Hepatocyte (in vitro differentiated cells): ENCODE results near the gene INPP5D. TPM values are rescaled to one million over a fixed set of nuclear protein-coding genes. Genes with fewer than 3 reads are reported as not detected.

Experiments
- DNase-seq: peaks from one replicate; pipeline ENCODE4 v3.0.0-alpha.2; 2016; ENCODE audit warnings: low spot score
- H2AFZ ChIP-seq: fragments of 200-600 bp; sonication (generic); 2 replicates; pipeline ENCODE4 v1.6.0; 2016; ENCODE audit warnings: antibody characterized with exemption, mild to moderate bottlenecking
- H3K27ac ChIP-seq: fragments of 200-600 bp; sonication (generic); 2 replicates; pipeline ENCODE4 v1.5.1; 2016; ENCODE audit warnings: mild to moderate bottlenecking
- H3K27me3 ChIP-seq: fragments of 200-600 bp; sonication (generic); 2 replicates; pipeline ENCODE4 v1.6.1; 2016
- H3K36me3 ChIP-seq: fragments of 200-600 bp; sonication (generic); replicated peaks from 2 replicates; pipeline ENCODE4 v1.5.1; 2016; ENCODE audit warnings: low read depth; ENCODE audit not compliant: insufficient read depth
- H3K4me1 ChIP-seq: fragments of 200-600 bp; sonication (generic); 2 replicates; pipeline ENCODE4 v1.5.1; 2016; ENCODE audit warnings: mild to moderate bottlenecking, moderate library complexity; ENCODE audit not compliant: insufficient read depth
- H3K4me2 ChIP-seq: fragments of 200-600 bp; sonication (generic); 2 replicates; pipeline ENCODE4 v1.6.0; 2016
- H3K4me3 ChIP-seq: fragments of 200-600 bp; sonication (generic); 2 replicates; pipeline ENCODE4 v1.5.1; 2016; ENCODE audit warnings: mild to moderate bottlenecking
- H3K79me2 ChIP-seq: fragments of 200-600 bp; sonication (generic); 2 replicates; pipeline ENCODE4 v1.6.0; 2017; ENCODE audit warnings: mild to moderate bottlenecking
- H3K9me2 ChIP-seq: fragments of 200-600 bp; sonication (generic); replicated peaks from 2 replicates; pipeline ENCODE4 v1.6.0; 2017; ENCODE audit warnings: mild to moderate bottlenecking; ENCODE audit not compliant: insufficient read depth
- H3K9me3 ChIP-seq: fragments of 200-600 bp; sonication (generic); 2 replicates; pipeline ENCODE4 v1.5.1; 2016; ENCODE audit warnings: low read depth, mild to moderate bottlenecking
- H4K20me1 ChIP-seq: fragments of 200-600 bp; sonication (generic); 2 replicates; pipeline ENCODE4 v1.6.0; 2016; ENCODE audit warnings: mild to moderate bottlenecking; ENCODE audit not compliant: insufficient read depth, poor library complexity, severe bottlenecking
- CTCF ChIP-seq: fragments of 200-600 bp; sonication (generic); IDR thresholded peaks from 2 replicates; pipeline ENCODE4 v1.5.1; 2016; ENCODE audit warnings: antibody characterized with exemption, mild to moderate bottlenecking; ENCODE audit not compliant: poor library complexity
- EZH2 ChIP-seq: fragments of 200-600 bp; sonication (generic); IDR thresholded peaks from 2 replicates; pipeline ENCODE4 v1.6.1; 2016; ENCODE audit warnings: antibody characterized with exemption, mild to moderate bottlenecking, borderline replicate concordance
- EZH2phosphoT487 ChIP-seq: fragments of 200-600 bp; sonication (generic); IDR thresholded peaks from one replicate; pipeline ENCODE4 v1.6.1; 2018; ENCODE audit warnings: antibody characterized with exemption, mild to moderate bottlenecking, low read depth, moderate library complexity; ENCODE audit not compliant: unreplicated experiment, severe bottlenecking
- WGBS: methylation state at CpG from one replicate; pipeline ENCODE4 v1.1.6; 2016; ENCODE audit warnings: low lambda C conversion rate; ENCODE audit errors: missing lambda C conversion rate; 5-methylcytosine and 5-hydroxymethylcytosine counted together
- polyA plus RNA-seq: library from polyadenylated mRNA; unstranded; fragments of >200 nt; fragmentation: Nextera tagmentation; extraction: Ambion mirVana; gene quantifications from 2 replicates; pipeline ENCODE4 v1.2.1, GENCODE V29; 2016
- total RNA-seq: library from RNA; depleted of rRNA; stranded (reverse); fragments of >200 nt; gene quantifications from 2 replicates; pipeline ENCODE4 v1.2.3, GENCODE V29; 2014

The INPP5D gene
- total and polyA plus RNA-seq, 2 experiments from 2014 or later, result 3.3 to 5.2 TPM

GRCh38 chr2:233178994-233179847 lies 119.1 kb downstream of the INPP5D start:
- H3K27me3 ChIP-seq, result no peaks in the 10 kb centered on the region
- no peak overlapping the region for H3K4me2 ChIP-seq
- H3K9me3 ChIP-seq, result no peaks in the 10 kb centered on the region
- H3K4me3 ChIP-seq, result no peak overlapping the region
- no peak overlapping the region for H3K27ac ChIP-seq
- H2AFZ ChIP-seq, result no peak overlapping the region
- no peaks in the 10 kb centered on the region for H3K9me2 ChIP-seq
- H4K20me1 ChIP-seq, result no peaks in the 10 kb centered on the region
- 91% methylated on average over 14 of the region's 14 CpGs for WGBS
- no peaks in the 10 kb centered on the region for H3K79me2 ChIP-seq
- H3K4me1 ChIP-seq, result no peaks in the 10 kb centered on the region
- H3K36me3 ChIP-seq, result no peaks in the 10 kb centered on the region
- no peak for DNase-seq
- no peak for TF ChIP-seq EZH2
- TF ChIP-seq EZH2phosphoT487, result no peak
- no peak for TF ChIP-seq CTCF

GRCh38 chr2:233179848-233180366 lies 119.8 kb downstream of the INPP5D start:
- TF ChIP-seq EZH2phosphoT487, result no peak
- no peak for TF ChIP-seq CTCF
- Histone ChIP-seq H3K9me3 (no peaks in the 10 kb centered on the region), H3K4me1 (no peaks in the 10 kb centered on the region), H3K27me3 (no peaks in the 10 kb centered on the region), H3K79me2 (no peaks in the 10 kb centered on the region), H3K4me3 (no peak overlapping the region), H2AFZ (no peak overlapping the region), H4K20me1 (no peaks in the 10 kb centered on the region), H3K9me2 (no peaks in the 10 kb centered on the region), H3K36me3 (no peaks in the 10 kb centered on the region), H3K27ac (no peak overlapping the region), H3K4me2 (no peak overlapping the region)
- WGBS, result 97% methylated on average over 5 of the region's 5 CpGs
- no peak for DNase-seq

GRCh38 chr2:233183869-233184418 lies 123.8 kb downstream of the INPP5D start:
- Histone ChIP-seq H4K20me1 (no peaks in the 10 kb centered on the region), H3K4me3 (no peak overlapping the region), H3K79me2 (no peaks in the 10 kb centered on the region), H3K27me3 (no peaks in the 10 kb centered on the region), H3K36me3 (no peaks in the 10 kb centered on the region), H3K9me3 (no peaks in the 10 kb centered on the region), H2AFZ (no peak overlapping the region), H3K4me1 (no peaks in the 10 kb centered on the region), H3K27ac (no peak overlapping the region), H3K9me2 (no peaks in the 10 kb centered on the region), H3K4me2 (no peak overlapping the region)
- TF ChIP-seq EZH2phosphoT487, result no peak
- TF ChIP-seq EZH2, result no peak
- TF ChIP-seq CTCF, result no peak
- no peak for DNase-seq
- 88% methylated on average over 9 of the region's 9 CpGs for WGBS
